CMK (cell line): Measurements from ENCODE around the gene SERPINC1.
"Not testable (repeated sequence)": the region's sequence is repeated elsewhere in the genome, so short reads cannot be mapped to it uniquely, and the experiment has no call there.

Source experiments
- DNase-seq: peaks from one replicate; pipeline ENCODE4 v3.0.0-alpha.2; 2010; ENCODE audit warnings: low read depth

Gene SERPINC1

GRCh38 chr1:173889885-173890284, 27.2 kb downstream of the SERPINC1 start:
- no peak for DNase-seq

- DNase-seq = no peak
Observed at GRCh38 chr1:173888749-173889148, 28.4 kb downstream of the SERPINC1 start.

- DNase-seq = no peak
Observed at GRCh38 chr1:173887627-173888026, 29.5 kb downstream of the SERPINC1 start.

GRCh38 chr1:173886746-173887611, 30.1 kb downstream of the SERPINC1 start:
- DNase-seq = no peak

GRCh38 chr1:173884701-173885100, 32.4 kb downstream of the SERPINC1 start:
- no peak for DNase-seq

GRCh38 chr1:173881117-173881516, 36.0 kb downstream of the SERPINC1 start:
- not testable (repeated sequence) for DNase-seq

- no peak for DNase-seq
Observed at GRCh38 chr1:173878251-173878650, 38.9 kb downstream of the SERPINC1 start.

- no peak for DNase-seq
Observed at GRCh38 chr1:173876732-173877131, 40.4 kb downstream of the SERPINC1 start.

GRCh38 chr1:173871500-173871899, 45.6 kb downstream of the SERPINC1 start:
- DNase-seq = no peak

- DNase-seq = no peak
Observed at GRCh38 chr1:173871091-173871490, 46.0 kb downstream of the SERPINC1 start.

- DNase-seq = peak; percentile 71
Observed at GRCh38 chr1:173870252-173871075, 46.7 kb downstream of the SERPINC1 start.

- no peak for DNase-seq
Observed at GRCh38 chr1:173869021-173869359, 48.1 kb downstream of the SERPINC1 start.

- peak; percentile 92 for DNase-seq
Observed at GRCh38 chr1:173868266-173869020, 48.7 kb downstream of the SERPINC1 start, which contains the start of gene ZBTB37. Gene ZBTB37 (plus strand): TSS chr1:173868380. CDS start chr1:173870226, 1,846 bp downstream.

GRCh38 chr1:173867753-173868265, 49.3 kb downstream of the SERPINC1 start, which contains the start of gene GAS5:
Gene GAS5 (minus strand): TSS chr1:173867989.
- peak; percentile 100 for DNase-seq

- no peak for DNase-seq
Observed at GRCh38 chr1:173867141-173867752, 49.9 kb downstream of the SERPINC1 start.

GRCh38 chr1:173866413-173867115, 50.6 kb downstream of the SERPINC1 start:
- DNase-seq = peak; percentile 48

GRCh38 chr1:173865468-173866164, 51.5 kb downstream of the SERPINC1 start:
- peak; percentile 62 for DNase-seq

- DNase-seq = peak; percentile 68
Observed at GRCh38 chr1:173864179-173864867, 52.8 kb downstream of the SERPINC1 start.
